Trophoblast cell (in vitro differentiated cells and primary cell): ENCODE data around the gene GNAI2.

Source experiments
- DNase-seq, 2 donors: peaks; one replicate each; pipeline ENCODE4 v3.0.0-alpha.2; 2016
- H2AFZ ChIP-seq: 2 replicates; pipeline ENCODE4 v1.6.1; 2013; ENCODE audit warnings: low read length, moderate library complexity, mild to moderate bottlenecking; ENCODE audit not compliant: insufficient read depth, poor library complexity
- H2AK5ac ChIP-seq: 2 replicates; pipeline ENCODE4 v1.6.1; 2013; ENCODE audit warnings: mild to moderate bottlenecking, low read length
- H2BK120ac ChIP-seq: 2 replicates; pipeline ENCODE4 v1.6.1; 2013; ENCODE audit warnings: low read length, mild to moderate bottlenecking, moderate library complexity; ENCODE audit not compliant: insufficient read depth, poor library complexity
- H2BK12ac ChIP-seq: 2 replicates; pipeline ENCODE4 v1.6.1; 2013; ENCODE audit warnings: mild to moderate bottlenecking, low read length, moderate library complexity
- H2BK5ac ChIP-seq: 2 replicates; pipeline ENCODE4 v1.6.1; 2013; ENCODE audit warnings: low read length, low read depth, moderate library complexity, mild to moderate bottlenecking; ENCODE audit not compliant: poor library complexity
- H3K14ac ChIP-seq: 2 replicates; pipeline ENCODE4 v1.6.1; 2013; ENCODE audit warnings: mild to moderate bottlenecking, low read length
- H3K18ac ChIP-seq: 2 replicates; pipeline ENCODE4 v1.6.1; 2013; ENCODE audit warnings: mild to moderate bottlenecking, low read length
- H3K23ac ChIP-seq: 2 replicates; pipeline ENCODE4 v1.6.1; 2013; ENCODE audit warnings: low read length
- H3K27ac ChIP-seq: 2 replicates; pipeline ENCODE4 v1.5.1; 2013; ENCODE audit warnings: low read depth, mild to moderate bottlenecking, inconsistent platforms, low read length, moderate library complexity
- H3K27me3 ChIP-seq: 2 replicates; pipeline ENCODE4 v1.6.1; 2013; ENCODE audit warnings: inconsistent platforms, mild to moderate bottlenecking, low read length, moderate library complexity; ENCODE audit not compliant: insufficient read depth
- H3K36me3 ChIP-seq, 2 experiments: 1 replicate in 1 of 2; 2 replicates in 1 of 2; pipeline ENCODE4 v1.6.1; 2013; ENCODE audit warnings: low read length in 2 of 2, mild to moderate bottlenecking in 2 of 2, moderate library complexity in 1 of 2; ENCODE audit not compliant: insufficient read depth in 2 of 2, control insufficient read depth in 1 of 2
- H3K4ac ChIP-seq: 2 replicates; pipeline ENCODE4 v1.6.1; 2013; ENCODE audit warnings: low read depth, mild to moderate bottlenecking, low read length, moderate library complexity
- H3K4me1 ChIP-seq, 2 experiments: 1 replicate in 1 of 2; 2 replicates in 1 of 2; pipeline ENCODE4 v1.6.1; 2013; ENCODE audit warnings: low read length in 2 of 2, mild to moderate bottlenecking in 2 of 2, moderate library complexity in 1 of 2; ENCODE audit not compliant: insufficient read depth in 2 of 2, control insufficient read depth in 1 of 2
- H3K4me2 ChIP-seq: 2 replicates; pipeline ENCODE4 v1.6.1; 2013; ENCODE audit warnings: inconsistent platforms, mild to moderate bottlenecking, low read length, moderate library complexity
- H3K4me3 ChIP-seq: 2 replicates; pipeline ENCODE4 v1.5.1; 2013; ENCODE audit warnings: mild to moderate bottlenecking, low read depth, low read length, inconsistent platforms
- H3K79me1 ChIP-seq: one replicate; pipeline ENCODE4 v1.6.1; 2013; ENCODE audit warnings: low read length
- H3K79me2 ChIP-seq: 2 replicates; pipeline ENCODE4 v1.6.1; 2013; ENCODE audit warnings: low read length, mild to moderate bottlenecking; ENCODE audit not compliant: control insufficient read depth, insufficient read depth, poor library complexity
- H3K9ac ChIP-seq: 2 replicates; pipeline ENCODE4 v1.6.1; 2013; ENCODE audit warnings: mild to moderate bottlenecking, low read length
- H3K9me3 ChIP-seq: 2 replicates; pipeline ENCODE4 v1.6.1; 2013; ENCODE audit warnings: low read depth, mild to moderate bottlenecking, control low read depth, inconsistent platforms, low read length; ENCODE audit not compliant: insufficient read depth
- H4K12ac ChIP-seq: 2 replicates; pipeline ENCODE4 v1.6.1; 2013; ENCODE audit warnings: low read depth, mild to moderate bottlenecking, low read length, moderate library complexity
- H4K8ac ChIP-seq: 2 replicates; pipeline ENCODE4 v1.6.1; 2013; ENCODE audit warnings: low read depth, mild to moderate bottlenecking, low read length, moderate library complexity
- H4K91ac ChIP-seq: one replicate; pipeline ENCODE4 v1.6.1; 2013; ENCODE audit warnings: low read depth, mild to moderate bottlenecking, low read length, moderate library complexity
- WGBS: extraction: QIAGEN DNeasy Blood & Tissue Kit; methylation state at CpG from one replicate; pipeline ENCODE4 v1.1.7; 2013; ENCODE audit warnings: missing lambda C conversion rate; ENCODE audit not compliant: insufficient read length, insufficient coverage; ENCODE audit errors: extremely low coverage; 5-methylcytosine and 5-hydroxymethylcytosine counted together

Gene GNAI2

GRCh38 chr3:50221411-50222168 is 14.4 kb upstream of the GNAI2 start:
- H2AFZ ChIP-seq = no peak overlapping the region
- H3K4me3 ChIP-seq = no peak overlapping the region
- no peak overlapping the region for H3K4ac ChIP-seq
- H4K12ac ChIP-seq = no peak overlapping the region
- H2AK5ac ChIP-seq = no peak overlapping the region
- H3K9me3 ChIP-seq = peaks cover 3% of the 10 kb centered on the region
- no CpG with 5 or more reads among the region's 12 CpGs for WGBS
- H4K8ac ChIP-seq = no peak overlapping the region
- no peak overlapping the region for H2BK120ac ChIP-seq
- no peak overlapping the region for H2BK5ac ChIP-seq
- H3K36me3 ChIP-seq = peaks cover 0 to 4% of the 10 kb centered on the region in 2 experiments
- H3K14ac ChIP-seq = no peak overlapping the region
- no peak overlapping the region for H3K4me2 ChIP-seq
- no peaks in the 10 kb centered on the region for H3K27me3 ChIP-seq
- H3K79me2 ChIP-seq = no peaks in the 10 kb centered on the region
- no peak overlapping the region for H4K91ac ChIP-seq
- H3K9ac ChIP-seq = no peak overlapping the region
- no peak for DNase-seq
- no peak overlapping the region for H2BK12ac ChIP-seq
- no peak overlapping the region for H3K18ac ChIP-seq
- H3K79me1 ChIP-seq = no peaks in the 10 kb centered on the region
- H3K23ac ChIP-seq = no peak overlapping the region
- peaks cover 2% of the 10 kb centered on the region in 2 experiments for H3K4me1 ChIP-seq
- no peak overlapping the region for H3K27ac ChIP-seq

GRCh38 chr3:50222169-50222528 is 13.9 kb upstream of the GNAI2 start:
- no peak overlapping the region for H3K4ac ChIP-seq
- no peak overlapping the region for H2BK120ac ChIP-seq
- no peak overlapping the region for H3K14ac ChIP-seq
- DNase-seq = peak in 1 of 2 donors; percentile 44
- no peak overlapping the region for H3K23ac ChIP-seq
- no peaks in the 10 kb centered on the region for H3K27me3 ChIP-seq
- WGBS = no CpG with 5 or more reads among the region's 1 CpG
- H3K9ac ChIP-seq = no peak overlapping the region
- no peak overlapping the region for H3K27ac ChIP-seq
- peaks cover 5 to 7% of the 10 kb centered on the region in 2 experiments for H3K4me1 ChIP-seq
- H2AFZ ChIP-seq = no peak overlapping the region
- H3K36me3 ChIP-seq = peaks cover 0 to 4% of the 10 kb centered on the region in 2 experiments
- no peak overlapping the region for H4K8ac ChIP-seq
- H3K79me2 ChIP-seq = no peaks in the 10 kb centered on the region
- no peak overlapping the region for H3K4me3 ChIP-seq
- H3K79me1 ChIP-seq = no peaks in the 10 kb centered on the region
- no peak overlapping the region for H3K18ac ChIP-seq
- H3K4me2 ChIP-seq = no peak overlapping the region
- no peak overlapping the region for H4K12ac ChIP-seq
- H2AK5ac ChIP-seq = no peak overlapping the region
- no peak overlapping the region for H4K91ac ChIP-seq
- H2BK5ac ChIP-seq = no peak overlapping the region
- peaks cover 3% of the 10 kb centered on the region for H3K9me3 ChIP-seq
- no peak overlapping the region for H2BK12ac ChIP-seq

- Histone ChIP-seq H3K9me3 (no peaks in the 10 kb centered on the region), H3K27ac (no peak overlapping the region), H3K79me2 (peaks cover 2% of the 10 kb centered on the region), H3K27me3 (no peaks in the 10 kb centered on the region), H3K23ac (no peak overlapping the region), H3K4me1 (peaks cover 10 to 14% of the 10 kb centered on the region in 2 experiments), H3K4me2 (no peak overlapping the region), H3K4ac (no peak overlapping the region), H4K12ac (no peak overlapping the region), H3K14ac (no peak overlapping the region), H3K4me3 (no peak overlapping the region), H3K79me1 (peaks cover 4% of the 10 kb centered on the region), H3K18ac (no peak overlapping the region), H4K91ac (no peak overlapping the region), H3K9ac (no peak overlapping the region), H2BK12ac (no peak overlapping the region), H3K36me3 (no peaks in the 10 kb centered on the region), H2AK5ac (no peak overlapping the region), H4K8ac (no peak overlapping the region), H2BK5ac (no peak overlapping the region), H2AFZ (no peak overlapping the region), H2BK120ac (no peak overlapping the region)
- WGBS = no CpG with 5 or more reads among the region's 5 CpGs
- DNase-seq = no peak
Measured at GRCh38 chr3:50224639-50225038, 11.4 kb upstream of the GNAI2 start.

GRCh38 chr3:50226888-50227389 is 9.1 kb upstream of the GNAI2 start:
- H3K4me3 ChIP-seq = peak overlapping the region; percentile 62
- H2AK5ac ChIP-seq = no peak overlapping the region
- H3K14ac ChIP-seq = peak overlapping the region; percentile 57
- no peak overlapping the region for H3K27ac ChIP-seq
- peak overlapping the region; percentile 13 for H3K18ac ChIP-seq
- peak overlapping the region; percentile 22 for H4K91ac ChIP-seq
- no peak overlapping the region for H3K4ac ChIP-seq
- peak overlapping the region; percentile 16 for H4K8ac ChIP-seq
- no peak overlapping the region for H2BK5ac ChIP-seq
- DNase-seq = peak in 1 of 2 donors; percentile 36
- peak overlapping the region; percentile 49 for H4K12ac ChIP-seq
- peak overlapping the region; percentile 31 for H2BK12ac ChIP-seq
- no peaks in the 10 kb centered on the region for H3K27me3 ChIP-seq
- H3K4me2 ChIP-seq = peak overlapping the region; percentile 79
- H2BK120ac ChIP-seq = peak overlapping the region; percentile 0
- H3K23ac ChIP-seq = no peak overlapping the region
- peaks cover 4% of the 10 kb centered on the region for H3K79me1 ChIP-seq
- no peaks in the 10 kb centered on the region for H3K36me3 ChIP-seq
- H3K79me2 ChIP-seq = peaks cover 2% of the 10 kb centered on the region
- WGBS = no CpG with 5 or more reads among the region's 40 CpGs
- no peaks in the 10 kb centered on the region for H3K9me3 ChIP-seq
- peaks cover 15 to 18% of the 10 kb centered on the region in 2 experiments for H3K4me1 ChIP-seq
- H2AFZ ChIP-seq = peak overlapping the region; percentile 71
- H3K9ac ChIP-seq = no peak overlapping the region
